Activated CD8-positive, alpha-beta memory T cell treated with anti-CD3 and anti-CD28 coated beads, Interleukin-2, amount 50 U/mL, for 1 hour (primary cell): ENCODE data around the gene CENPU.
"Not testable (repeated sequence)": the region's sequence is repeated elsewhere in the genome, so short reads cannot be mapped to it uniquely, and the experiment has no call there.

Source experiments
- DNase-seq: peaks from one replicate; pipeline ENCODE4 v3.0.0-alpha.2; 2020; ENCODE audit errors: extremely low read depth

Gene CENPU

DNA sequence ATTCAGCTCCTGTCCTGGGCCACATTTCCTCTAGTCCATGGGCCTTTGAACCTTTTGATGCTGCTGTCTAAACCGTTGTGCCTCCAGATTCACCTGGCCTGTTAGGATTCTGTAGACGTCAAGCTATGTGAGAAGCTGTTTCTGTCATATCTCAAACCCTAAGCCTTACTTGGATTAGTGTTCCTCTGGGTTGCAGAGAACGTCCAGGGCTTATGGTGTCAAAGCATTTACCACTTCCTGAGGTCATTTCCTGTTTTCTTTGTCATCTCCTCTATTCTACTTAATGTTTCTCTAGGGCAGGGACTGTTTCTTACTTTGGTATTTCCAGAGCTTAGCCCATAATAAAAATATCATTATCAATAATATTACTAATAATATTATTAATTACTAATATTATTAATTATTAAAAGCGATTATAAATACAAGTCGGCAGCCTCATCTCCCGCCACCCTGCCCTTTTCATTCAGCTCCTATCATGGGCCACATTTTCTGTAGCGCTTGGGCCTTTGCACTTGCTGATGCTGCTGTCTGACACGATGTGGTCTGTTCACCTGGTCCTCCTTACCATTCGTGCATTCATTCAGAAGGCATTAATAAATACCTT lies 65.3 kb downstream of the CENPU start:
- DNase-seq = no peak

DNA sequence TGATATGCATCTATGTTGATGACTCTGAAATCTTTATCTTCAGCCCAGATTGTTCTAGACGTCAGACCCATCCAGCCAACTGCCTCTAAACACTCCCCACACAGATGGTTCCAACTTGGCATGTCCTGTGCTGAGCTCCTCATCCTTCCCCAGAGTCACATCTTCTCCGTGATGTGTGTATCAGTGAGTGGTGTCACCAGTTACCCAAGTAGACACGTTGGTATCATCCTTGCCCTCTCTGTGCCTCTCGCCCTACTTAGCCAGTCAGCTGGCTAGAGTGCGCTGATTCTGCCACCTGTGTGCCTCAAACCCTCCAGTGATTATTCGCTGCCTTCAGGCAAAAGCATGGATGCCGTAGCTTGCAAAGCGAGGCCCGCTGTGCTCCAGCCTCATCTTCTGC lies 65.8 kb downstream of the CENPU start:
- DNase-seq = no peak

GRCh38 chr4:184666670-184667069 lies 67.2 kb downstream of the CENPU start:
- DNase-seq = no peak

- DNase-seq = no peak
These were observed 69.3 kb downstream of the CENPU start for GRCh38 chr4:184664445-184665210.

DNA sequence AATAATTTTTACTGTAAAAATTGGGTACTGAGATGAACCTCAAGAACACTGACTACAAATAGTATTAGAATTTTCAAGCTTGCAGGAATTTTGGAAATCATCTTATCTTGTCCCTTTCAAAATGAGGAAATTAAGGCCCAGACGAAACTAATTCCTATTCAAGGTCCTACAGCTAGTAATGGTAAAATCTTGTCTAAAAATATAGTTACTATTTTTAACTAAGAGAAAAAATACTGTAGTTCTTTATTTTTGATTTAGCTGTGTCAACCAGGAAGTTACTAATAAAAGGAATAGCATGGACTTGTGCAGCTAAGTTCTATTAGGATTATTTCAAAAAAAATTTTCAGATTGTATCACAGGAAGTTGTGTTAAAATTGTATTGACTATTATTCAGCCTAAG lies 71.7 kb downstream of the CENPU start:
- DNase-seq = no peak

DNA sequence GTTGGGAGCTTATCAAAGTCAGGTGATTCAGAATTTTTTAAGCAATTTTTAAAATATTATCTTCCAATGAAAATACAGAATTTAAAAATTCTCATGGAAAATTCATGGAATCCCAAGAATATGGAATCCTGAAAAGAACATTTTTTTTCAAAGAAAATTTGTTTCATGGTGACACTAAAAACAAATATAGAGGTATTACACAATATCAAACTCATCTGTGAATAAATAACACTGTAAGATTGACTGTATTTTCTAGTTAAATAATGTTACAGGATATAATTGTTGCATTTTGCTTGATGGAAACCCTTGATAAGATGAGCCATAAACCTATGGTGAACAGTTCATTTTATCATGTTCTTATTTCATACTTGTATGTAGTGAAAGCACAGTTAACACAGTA lies 72.9 kb downstream of the CENPU start:
- no peak for DNase-seq

GRCh38 chr4:184657820-184658219 lies 76.1 kb downstream of the CENPU start:
- not testable (repeated sequence) for DNase-seq

DNA sequence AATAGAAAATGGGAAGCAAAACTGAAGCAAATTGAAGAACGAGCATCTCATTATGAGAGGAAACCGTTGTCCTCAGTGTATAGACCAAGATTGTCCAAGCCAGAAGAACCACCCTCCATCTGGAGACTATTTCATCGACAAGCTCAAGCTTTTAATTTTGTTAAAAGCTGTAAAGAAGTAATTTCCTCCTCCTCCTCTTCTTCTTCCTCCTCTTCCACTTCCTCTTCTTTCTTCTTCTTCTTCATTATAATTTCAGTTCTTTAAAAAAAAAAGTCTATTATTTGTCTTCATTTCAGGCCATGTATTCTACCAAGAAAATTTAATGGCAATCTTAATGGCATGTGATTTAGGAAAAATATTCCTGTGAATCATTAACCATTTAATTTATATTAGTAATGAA lies 76.8 kb downstream of the CENPU start:
- no peak for DNase-seq

- DNase-seq = no peak
These were observed 77.7 kb downstream of the CENPU start for GRCh38 chr4:184655889-184656869.

DNA sequence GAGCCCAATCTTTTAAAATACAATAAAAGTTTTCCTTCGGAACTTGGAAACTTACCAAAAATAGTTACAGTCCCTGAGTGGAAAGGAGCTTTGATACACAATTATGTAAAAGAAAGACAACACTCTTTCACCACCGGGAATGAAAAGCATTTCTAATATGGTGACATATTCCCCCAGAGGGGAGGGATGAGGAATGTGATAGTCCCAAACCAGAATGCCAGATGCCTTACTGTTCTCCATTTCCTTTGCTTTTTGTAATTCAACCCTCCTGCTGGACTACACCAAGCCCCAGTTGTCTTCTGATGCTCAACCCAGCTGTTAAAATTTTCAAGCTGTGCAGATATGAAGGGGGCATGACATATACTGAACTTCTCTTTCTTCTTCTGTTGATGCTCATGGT lies 80.2 kb downstream of the CENPU start:
- DNase-seq = no peak

- DNase-seq = not testable (repeated sequence)
These were observed 81.2 kb downstream of the CENPU start for GRCh38 chr4:184652681-184653080.

GRCh38 chr4:184651899-184652298 lies 82.0 kb downstream of the CENPU start:
- no peak for DNase-seq

DNA sequence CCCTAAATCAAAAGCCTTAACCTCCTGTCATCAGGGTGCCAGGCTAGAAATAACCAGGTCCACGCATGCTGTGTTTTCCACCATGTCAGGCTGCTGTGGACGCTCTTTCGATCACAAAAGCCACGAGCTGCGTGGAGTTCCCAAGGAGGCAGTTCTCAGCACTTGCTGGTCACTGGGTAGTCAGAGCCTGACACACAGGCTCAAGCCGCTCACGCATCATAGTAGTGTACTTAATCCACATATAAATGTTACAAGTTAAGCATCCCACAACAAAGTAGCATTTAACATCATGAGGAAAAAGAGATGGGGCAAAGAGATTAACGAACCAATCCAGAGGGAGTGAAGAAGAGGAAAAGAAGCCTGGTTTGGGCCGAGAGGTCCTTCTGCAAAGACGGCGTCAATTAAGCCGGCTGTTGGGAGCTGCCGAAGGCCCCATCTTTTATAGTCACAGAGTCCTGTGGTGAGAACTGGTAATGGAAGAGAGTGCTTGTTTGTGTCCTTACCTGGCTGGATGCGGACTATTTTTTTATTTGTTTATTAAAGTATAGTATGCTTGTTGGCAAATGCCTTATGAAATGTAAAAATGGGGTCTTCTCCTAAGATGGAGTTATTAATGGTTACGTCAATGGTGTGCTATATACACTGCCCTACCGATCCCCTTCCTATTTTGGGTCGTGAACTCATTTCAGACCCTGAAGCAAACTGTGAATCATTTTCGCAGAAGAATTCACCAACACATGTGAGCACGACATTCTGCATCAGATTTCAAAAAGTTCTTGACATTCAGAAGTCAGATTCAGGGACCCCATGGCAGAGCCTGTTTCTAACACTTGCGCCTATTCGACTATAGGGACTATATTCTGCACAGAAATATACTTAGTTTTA lies 83.7 kb downstream of the CENPU start:
- DNase-seq = no peak

GRCh38 chr4:184649026-184649970 lies 84.6 kb downstream of the CENPU start, which contains the start of the genes CASP3 and PRIMPOL:
Gene CASP3 (minus strand): TSS chr4:184649447. CDS start chr4:184638453, 10,994 bp downstream.
Gene PRIMPOL (plus strand): TSS chr4:184649738. CDS start chr4:184657141, 7,403 bp downstream.
- DNase-seq = peak; percentile 82

DNA sequence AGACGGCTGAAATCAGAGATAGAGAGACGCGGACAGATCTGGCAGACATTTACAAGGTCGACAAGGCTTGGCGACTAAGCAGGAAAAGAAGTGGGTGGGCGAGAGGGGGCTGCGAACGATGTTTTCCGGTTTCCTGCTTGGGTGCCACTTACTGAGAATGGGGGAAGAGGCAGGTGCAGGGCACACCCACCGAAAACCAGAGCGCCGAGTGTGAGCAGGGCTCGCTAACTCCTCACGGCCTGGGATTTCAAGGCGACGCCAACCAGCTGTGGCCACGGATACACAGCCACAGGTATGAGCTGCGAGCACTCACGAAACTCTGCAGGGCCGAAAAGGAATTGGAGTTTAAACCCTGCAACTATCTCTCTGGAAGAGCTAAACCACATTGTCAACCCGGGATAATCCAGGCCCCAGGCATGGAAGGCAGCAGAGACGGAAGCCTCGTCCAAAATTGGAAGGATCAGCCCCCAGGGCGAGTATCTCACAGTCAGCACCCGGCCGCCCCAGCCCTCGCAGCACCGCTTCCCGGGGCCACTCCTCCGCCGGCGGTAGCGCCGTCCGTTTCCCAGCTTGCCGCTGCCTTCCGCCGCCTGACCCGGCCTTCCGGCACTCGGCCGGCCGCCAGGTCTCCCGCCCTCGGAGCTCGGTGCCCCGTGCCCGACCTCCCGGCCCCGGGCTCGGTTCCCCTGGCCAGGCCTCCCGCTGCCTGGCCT lies 85.4 kb downstream of the CENPU start:
- no peak for DNase-seq

DNA sequence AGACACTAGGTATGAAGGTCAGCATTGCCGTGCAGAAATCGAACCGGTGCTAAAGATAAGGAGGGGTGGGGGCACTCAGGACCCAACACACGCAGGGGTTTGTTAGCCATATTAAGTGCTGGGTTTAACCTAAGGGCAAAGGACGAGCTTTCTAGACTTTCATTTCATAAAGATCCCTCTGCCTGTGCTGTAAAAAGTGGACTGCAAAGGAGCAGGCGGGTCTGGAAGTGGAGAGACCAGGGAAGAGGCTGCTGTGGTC lies 85.9 kb downstream of the CENPU start:
- no peak for DNase-seq

DNA sequence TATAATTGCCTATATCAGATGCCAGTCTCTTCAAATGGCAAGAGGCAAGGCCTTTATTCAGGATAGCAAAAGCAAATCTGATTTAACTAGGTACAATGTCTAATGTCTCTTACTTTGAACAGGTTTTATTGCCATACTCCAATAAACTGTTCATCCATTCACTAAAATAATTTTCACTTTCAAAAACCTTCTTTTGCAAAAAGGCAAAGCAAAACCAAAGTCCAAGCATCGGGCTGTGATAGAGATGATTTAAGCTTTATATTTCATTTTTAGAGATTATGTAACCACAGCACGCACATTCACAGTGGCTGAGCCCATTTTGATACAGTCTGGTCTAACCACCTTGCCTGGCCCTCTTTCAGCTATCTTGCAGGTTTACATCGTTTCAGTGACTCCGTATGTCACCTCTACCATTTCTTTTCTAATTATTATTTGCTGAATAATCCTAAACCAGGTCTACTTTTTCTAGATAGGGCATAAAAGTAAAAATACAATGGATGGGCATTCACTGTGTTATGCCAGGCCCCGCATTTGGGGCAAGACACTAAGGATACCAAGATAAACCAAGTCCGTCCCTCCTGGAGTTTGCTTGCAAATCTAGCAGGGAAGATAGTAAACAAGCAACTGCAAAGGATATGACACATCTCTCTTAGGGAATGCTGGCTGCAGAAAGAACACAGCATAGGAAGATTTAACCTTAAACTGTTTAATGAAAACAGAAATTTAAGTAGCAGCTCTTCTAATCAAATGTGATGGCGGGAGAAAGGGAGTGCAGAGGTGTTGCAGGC lies 86.4 kb downstream of the CENPU start:
- DNase-seq = no peak

- no peak for DNase-seq
These were observed 87.8 kb downstream of the CENPU start for GRCh38 chr4:184645904-184646610.
